Subcutaneous adipose tissue (tissue), 4 donors: ENCODE measurements around the gene VAMP1. TPM values are rescaled to one million over a fixed set of nuclear protein-coding genes. Genes with fewer than 3 reads are reported as not detected.

Experiments used
- total RNA-seq, 4 donors: library from RNA; depleted of rRNA; stranded (reverse); fragments of >200 nt; gene quantifications; one replicate each; pipeline ENCODE4 v1.1.0, GENCODE V29; 2016
- TF ChIP-seq, protein P1 (sequence below): fragments of 450-650 bp; IDR thresholded peaks from one replicate; pipeline ENCODE4 v1.5.1; 2016; ENCODE audit warnings: low read depth, mild to moderate bottlenecking, control low read depth, antibody characterized with exemption, moderate library complexity

The VAMP1 gene
- total RNA-seq, 4 donors from 2014 or later = 0.82 to 12.8 (median 5.0) TPM

DNA sequence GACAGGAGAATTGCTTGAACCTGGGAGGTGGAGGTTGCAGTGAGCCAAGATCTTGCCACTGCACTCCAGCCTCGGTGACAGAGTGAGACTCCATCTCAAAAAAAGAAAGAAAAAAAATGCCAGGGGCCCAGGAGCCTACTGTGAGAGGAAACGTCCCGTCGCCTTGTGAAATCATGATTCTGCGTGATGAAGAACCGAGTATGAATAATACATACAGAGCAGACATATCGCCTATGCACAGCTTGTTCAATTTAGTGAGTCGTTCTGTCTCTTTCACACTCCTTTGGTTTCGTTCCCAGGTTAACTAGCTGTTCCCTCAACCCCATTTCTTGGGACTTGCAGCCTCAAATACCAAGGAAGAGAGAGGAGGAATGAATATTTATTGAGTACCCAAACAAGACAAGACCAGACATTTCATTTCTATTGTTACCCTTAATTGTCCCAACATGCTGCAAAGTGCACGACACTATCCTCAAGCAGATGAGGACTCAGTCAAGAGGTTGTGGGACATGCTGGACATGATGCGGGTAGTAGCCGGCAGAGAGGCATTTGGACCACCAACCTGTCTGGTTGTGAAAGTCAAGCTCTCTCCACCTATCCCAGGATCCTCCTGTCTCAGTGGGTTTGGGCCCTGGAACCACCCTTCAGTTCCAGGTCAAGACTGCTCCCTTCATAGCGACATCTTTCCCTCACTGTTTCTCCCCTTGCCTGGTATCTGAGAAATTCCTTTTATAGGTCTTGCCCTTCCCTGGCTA is 34.3 kb downstream of the VAMP1 start:
- TF ChIP-seq, protein P1, sequence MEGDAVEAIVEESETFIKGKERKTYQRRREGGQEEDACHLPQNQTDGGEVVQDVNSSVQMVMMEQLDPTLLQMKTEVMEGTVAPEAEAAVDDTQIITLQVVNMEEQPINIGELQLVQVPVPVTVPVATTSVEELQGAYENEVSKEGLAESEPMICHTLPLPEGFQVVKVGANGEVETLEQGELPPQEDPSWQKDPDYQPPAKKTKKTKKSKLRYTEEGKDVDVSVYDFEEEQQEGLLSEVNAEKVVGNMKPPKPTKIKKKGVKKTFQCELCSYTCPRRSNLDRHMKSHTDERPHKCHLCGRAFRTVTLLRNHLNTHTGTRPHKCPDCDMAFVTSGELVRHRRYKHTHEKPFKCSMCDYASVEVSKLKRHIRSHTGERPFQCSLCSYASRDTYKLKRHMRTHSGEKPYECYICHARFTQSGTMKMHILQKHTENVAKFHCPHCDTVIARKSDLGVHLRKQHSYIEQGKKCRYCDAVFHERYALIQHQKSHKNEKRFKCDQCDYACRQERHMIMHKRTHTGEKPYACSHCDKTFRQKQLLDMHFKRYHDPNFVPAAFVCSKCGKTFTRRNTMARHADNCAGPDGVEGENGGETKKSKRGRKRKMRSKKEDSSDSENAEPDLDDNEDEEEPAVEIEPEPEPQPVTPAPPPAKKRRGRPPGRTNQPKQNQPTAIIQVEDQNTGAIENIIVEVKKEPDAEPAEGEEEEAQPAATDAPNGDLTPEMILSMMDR = no peak

DNA sequence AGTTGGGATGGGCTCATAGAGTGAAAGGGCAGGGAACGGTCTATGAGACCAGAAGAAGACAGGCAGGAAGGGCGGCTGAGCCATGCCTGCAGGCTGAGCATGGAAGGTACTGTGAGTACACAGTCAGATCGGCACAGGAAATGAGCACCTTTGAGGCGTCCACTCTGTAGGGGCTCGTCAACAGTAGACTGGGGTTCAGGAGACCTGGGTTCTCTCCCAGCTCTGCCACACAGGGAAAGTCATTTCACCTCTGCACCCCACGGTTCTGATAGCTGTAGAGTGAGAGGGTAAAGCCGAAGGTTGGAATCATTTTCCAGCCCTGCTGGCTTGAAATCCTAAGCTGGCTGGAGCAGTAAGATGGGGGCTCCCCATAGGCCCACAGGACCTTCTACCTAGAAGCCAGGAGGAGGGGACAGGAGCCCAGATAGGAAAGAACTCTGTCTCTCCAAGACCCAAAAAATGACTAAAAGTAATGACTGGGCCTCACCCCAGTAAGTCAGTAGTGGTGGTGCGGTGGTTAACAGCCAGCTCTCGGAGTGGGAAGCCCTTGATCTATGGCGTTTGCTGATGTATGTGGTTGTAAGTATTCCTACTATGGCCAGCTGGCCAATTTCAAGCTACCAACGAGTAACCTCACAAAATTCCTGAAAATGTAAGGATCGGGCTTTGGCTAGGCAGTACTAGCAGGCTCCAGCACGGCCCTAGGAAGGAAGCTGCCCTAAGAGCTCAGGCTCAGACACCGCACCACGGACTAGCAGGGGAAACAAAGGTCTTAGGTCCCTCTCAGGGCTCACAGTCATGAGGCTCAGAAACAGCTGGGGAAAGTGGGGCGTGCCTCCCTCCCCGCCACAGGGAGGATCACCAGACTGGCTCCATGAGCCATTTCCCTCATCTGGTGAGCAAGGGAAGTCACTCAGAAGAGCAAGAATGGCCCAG is 36.0 kb downstream of the VAMP1 start:
- TF ChIP-seq, protein P1 = no peak

DNA sequence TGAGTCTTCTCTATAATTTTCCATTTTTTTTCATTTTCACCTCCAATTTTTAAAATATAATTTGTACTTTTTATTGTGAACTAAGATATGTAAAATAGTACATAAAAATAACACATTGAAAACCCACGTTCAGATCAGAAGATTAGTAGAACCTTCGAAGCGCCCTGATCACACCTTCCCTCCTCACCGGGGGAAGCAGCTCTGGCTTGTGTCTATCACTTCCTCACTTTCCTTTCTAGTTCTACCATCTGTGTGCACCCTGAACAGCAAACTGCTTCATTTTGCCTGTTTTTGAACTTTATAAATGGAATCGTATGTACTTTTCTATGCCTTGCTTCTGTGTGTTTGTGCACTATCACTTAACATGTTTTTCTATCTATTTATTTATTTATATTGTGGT is 37.5 kb downstream of the VAMP1 start:
- TF ChIP-seq, protein P1 = no peak

DNA sequence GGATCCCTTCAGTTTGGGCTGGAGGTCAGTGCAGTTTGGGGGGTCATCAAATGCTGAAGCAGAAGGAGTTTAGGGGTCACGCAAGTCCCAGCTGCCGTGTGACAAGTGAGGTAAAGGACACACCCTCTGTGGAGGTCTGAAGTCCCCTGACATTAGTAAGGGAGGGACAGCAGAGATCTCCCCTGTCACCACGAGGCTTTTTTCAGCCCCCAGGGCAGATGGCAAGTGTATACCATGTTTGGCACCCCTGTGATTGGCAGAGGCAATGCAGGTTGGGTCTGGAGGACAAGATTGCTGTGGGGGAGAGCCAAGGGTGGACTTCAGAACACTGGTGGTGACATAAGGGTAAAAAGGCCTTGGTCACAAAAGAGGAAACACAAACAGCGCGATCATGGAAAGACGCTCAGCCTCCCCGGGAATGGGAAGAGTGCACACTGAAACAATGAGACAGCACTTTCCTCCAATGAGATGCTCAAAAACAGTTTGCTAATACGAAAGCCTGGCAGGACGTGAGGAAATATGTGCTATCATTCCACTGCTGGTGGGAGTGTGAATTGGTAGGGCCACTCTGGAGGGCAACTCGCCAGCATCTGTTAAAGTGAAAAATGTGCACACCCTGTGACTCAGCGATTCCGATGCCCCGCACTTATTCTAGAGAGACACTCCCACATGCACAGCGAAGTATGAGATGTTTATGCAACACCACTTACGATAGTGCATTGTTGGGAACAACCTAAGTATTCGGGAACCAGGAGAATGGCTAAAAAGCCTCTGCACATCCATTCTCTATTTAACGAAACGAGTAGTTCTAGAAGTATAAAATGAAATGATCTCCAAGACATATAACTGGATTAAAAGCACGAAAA is 40.1 kb downstream of the VAMP1 start:
- TF ChIP-seq, protein P1 = no peak

DNA sequence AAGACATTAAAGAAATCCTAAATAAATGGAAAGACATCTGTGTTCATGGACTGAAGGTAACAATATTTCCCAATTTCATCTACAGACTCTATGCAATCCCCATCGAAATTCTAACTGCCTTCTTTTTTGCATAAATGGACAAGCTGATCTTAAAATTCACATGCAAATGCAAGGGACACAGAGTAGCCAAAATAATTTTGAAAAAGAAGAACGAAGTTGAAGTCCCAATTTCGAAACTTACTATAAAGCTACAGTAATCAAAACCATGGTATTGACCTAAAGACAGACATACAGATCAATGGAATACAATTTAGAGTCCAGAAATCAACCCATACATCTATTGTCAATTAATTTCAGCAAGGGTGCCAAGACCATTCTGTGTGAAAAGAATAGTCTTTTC is 42.2 kb downstream of the VAMP1 start:
- TF ChIP-seq, protein P1 = no peak

DNA sequence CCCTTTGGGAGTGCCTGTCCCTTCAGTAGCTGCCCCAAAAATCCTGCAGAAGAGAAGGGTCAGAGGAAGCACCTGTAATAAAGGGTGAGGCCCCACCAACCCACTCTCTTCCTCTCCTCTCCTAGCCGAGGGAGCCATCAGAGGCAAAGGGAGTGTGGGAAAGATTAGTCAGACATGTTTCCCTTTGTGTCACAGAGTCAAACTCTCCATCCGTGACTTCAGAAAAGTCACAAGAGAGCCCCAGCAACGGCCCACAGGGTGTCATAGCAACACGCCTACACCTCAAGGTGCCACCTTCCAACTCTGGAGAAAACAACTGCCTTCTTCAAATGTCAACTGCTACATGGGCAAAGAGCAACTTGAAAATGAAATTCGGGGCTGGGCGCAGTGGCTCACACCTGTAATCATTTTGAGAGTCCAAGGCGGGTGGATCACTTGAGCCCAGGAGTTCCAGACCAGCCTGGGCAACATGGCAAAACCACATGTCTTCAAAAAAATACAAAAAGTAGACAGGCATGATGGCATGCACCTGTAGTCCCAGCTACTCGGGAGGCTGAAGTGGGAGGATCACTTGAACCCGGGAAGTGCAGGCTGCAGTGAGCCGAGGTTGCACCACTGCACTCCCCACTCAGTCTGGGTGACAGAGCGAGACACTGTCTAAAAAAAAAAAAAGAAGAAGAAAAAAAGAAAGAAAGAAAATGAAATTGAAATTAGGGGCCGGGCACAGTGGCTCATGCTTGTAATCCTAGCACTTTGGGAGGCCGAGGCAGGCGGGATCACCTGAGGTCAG is 43.4 kb downstream of the VAMP1 start:
- TF ChIP-seq, protein P1 = no peak
